RWPE1 (cell line): ENCODE data around the gene NCAPG2.
A peak's percentile ranks its signal among the peaks of the same experiment; 100 is the strongest.

Experiments
- CTCF ChIA-PET: fragments of 350-600 bp; sonication (Branson Sonifier 250); formaldehyde crosslinking; extraction: SDS; loops from one replicate; lab custom pipeline; 2021; lab: Yijun Ruan, JAX
- POLR2A ChIA-PET: fragments of 400-600 bp; formaldehyde crosslinking; extraction: SDS; loops from one replicate; lab custom pipeline; 2020; ENCODE audit warnings: antibody characterized with exemption; ENCODE audit not compliant: low non-redundant PET; lab: Yijun Ruan, JAX
- DNase-seq: peaks from one replicate; pipeline ENCODE4 v3.0.0; 2012; ENCODE audit warnings: low spot score
- H3K27ac ChIP-seq: fragments of 450-650 bp; 2 replicates; pipeline ENCODE4 v1.5.1; 2017
- CTCF ChIP-seq: fragments of 450-650 bp; conservative IDR thresholded peaks from 2 replicates; pipeline ENCODE4 v1.5.1; 2017; ENCODE audit warnings: low read depth, mild to moderate bottlenecking

NCAPG2 gene

DNA sequence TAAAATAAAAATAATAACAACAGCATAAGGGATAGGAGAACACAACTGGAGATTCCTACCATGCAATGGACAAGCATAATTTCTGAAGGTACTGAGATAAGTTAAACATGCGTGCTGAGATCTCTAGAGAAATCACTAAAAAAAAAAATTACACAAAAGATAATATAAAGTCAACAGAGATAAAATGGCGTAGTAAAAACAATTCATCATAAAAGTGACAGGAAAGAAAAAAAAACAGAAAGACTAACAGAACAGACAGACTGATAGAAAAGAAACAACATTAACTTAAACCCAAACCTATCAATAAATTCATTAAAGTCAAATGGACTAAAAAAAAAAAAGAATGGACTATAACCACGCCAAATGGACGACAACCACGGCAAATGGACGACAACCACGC lies 56.4 kb downstream of the NCAPG2 start:
- no peak for DNase-seq
- H3K27ac ChIP-seq, result no peak overlapping the region
- ChIA-PET CTCF (interaction anchor here (0.7 kb wide), 1 partner anchor 334 kb away, joined by 3 read pairs; no protein-coding TSS in a partner anchor), POLR2A (no interaction called here)
- TF ChIP-seq CTCF, result no peak

DNA sequence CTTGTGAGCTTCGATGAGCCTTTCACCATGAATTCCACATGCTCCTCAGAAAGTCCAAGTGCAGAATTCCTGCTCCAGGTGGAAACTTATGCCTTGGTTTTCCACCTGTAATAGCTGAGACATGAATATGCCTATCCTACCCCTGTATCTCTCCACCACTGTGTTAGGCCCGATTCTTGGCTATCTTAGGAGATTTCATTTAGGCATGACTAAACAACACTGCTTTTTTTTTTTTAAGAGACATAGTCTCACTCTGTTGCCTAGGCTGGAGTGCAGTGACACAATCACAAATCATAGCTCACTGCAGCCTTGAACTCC lies 57.2 kb downstream of the NCAPG2 start:
- TF ChIP-seq CTCF, result no peak
- ChIA-PET POLR2A (no interaction called here), CTCF (interaction anchor here (0.7 kb wide), 1 partner anchor 335 kb away, joined by 3 read pairs; no protein-coding TSS in a partner anchor)
- no peak for DNase-seq
- H3K27ac ChIP-seq, result no peak overlapping the region

DNA sequence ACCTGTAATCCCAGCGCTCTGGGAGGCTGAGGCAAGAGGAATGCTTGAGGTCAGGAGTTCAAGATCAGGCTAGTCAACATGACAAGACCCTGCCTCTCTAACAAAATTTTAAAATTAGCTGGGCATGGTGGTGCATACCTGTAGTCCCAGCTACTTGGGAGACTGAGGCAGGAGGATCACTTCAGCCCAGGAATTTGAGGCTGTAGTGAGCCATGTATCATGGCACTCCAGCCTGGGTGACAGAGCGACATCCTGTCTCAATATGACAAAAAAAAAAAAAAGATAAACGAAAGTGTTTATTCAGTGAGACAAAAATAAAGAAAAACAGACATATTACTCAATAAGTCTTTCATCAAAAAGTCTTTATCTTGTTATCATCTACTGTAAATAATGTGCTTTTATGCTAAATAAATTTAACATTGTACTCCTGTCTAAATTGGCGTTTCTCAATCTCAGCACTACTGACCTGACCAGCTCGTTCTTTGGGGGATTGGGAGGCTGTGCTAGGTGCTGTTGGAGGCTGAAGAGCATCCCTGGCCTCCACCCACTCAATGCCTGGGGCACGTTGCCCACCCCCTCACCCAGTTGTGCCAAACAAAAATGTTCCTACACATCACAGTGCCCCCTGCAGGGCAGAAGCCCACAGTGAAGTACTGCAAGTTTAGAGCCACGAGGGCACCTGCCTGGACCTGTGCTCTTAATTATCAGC lies 57.7 kb downstream of the NCAPG2 start:
- ChIA-PET CTCF (no interaction called here), POLR2A (no interaction called here)
- no peak overlapping the region for H3K27ac ChIP-seq
- peak; percentile 52 for TF ChIP-seq CTCF
- DNase-seq, result no peak

- no peak overlapping the region for H3K27ac ChIP-seq
- ChIA-PET CTCF (no interaction called here), POLR2A (no interaction called here)
- no peak for DNase-seq
- TF ChIP-seq CTCF, result no peak
Measured at GRCh38 chr7:158645842-158646241, 58.8 kb downstream of the NCAPG2 start.

DNA sequence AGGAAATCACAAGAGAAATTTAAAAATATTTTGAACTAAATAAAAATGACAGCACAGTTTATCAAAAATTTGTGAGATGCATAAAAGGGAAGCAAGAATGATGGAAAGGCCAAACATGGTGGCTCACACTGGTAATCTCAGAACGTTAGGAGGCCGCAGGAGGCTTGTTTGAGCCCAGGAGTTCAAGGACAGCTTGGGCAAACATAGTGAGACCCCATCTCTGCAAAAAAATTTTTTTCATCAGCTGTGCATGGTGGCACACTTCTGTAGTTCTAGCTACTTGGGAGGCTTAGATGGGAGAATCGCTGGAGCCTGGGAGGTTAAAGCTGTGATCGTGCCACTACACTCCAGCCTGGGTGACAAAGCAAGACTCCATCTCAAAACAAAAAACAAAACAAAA lies 62.5 kb downstream of the NCAPG2 start:
- ChIA-PET POLR2A (no interaction called here), CTCF (no interaction called here)
- no peak for TF ChIP-seq CTCF
- DNase-seq, result no peak
- no peak overlapping the region for H3K27ac ChIP-seq

DNA sequence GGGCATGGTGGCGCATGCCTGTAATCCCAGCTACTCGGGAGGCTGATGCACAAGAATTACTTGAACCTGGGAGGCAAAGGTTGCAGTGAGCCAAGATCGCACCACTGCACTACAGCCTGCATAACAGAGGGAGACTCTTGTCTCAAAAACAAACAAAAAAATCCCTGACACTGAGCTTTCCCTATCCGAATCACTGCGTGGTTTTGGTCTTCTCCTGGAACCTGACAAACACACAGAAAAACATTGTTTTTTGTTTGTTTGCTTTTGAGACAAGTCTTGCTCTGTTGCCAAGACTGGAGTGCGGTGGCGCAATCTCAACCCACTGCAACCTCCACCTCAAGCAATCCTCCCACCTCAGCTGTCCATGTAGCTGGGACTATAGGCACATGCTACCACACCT lies 66.6 kb downstream of the NCAPG2 start:
- no peak overlapping the region for H3K27ac ChIP-seq
- POLR2A ChIA-PET, result no interaction called here
- CTCF ChIA-PET, result no interaction called here
- no peak for TF ChIP-seq CTCF
- DNase-seq, result no peak
